ENCODE data around the gene DHRS2.

DNA sequence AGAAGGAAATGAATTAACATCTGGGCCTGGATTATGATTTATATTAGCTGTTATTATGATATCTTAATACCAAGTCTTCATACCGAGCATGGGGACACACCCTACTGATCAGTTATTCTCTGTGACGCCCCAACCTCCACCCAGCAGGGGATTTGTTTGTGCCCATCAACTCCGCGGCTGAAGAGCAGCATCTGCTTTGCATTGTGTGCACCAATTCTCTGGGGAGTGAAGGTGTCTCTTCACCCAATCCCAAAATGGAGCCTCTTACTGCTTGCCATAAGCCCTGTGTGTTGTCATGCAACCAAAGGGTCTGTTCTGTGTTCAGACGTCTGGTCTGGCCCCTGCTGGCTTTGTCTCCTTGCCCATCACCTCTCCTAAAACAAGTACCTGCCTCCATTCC is 25.4 kb downstream of the DHRS2 start:
- no peak for TF ChIP-seq HDGF (IDR thresholded peaks at IDR 0.05; ENCODE audit: borderline replicate concordance)
- TF ChIP-seq ELF4 (IDR thresholded peaks at IDR 0.05) = no peak
- no peak for TF ChIP-seq SUZ12 (IDR thresholded peaks at IDR 0.05)
- TF ChIP-seq FOXM1 (IDR thresholded peaks at IDR 0.05; ENCODE audit: borderline replicate concordance) = no peak
- no peak for TF ChIP-seq BHLHE40 (IDR thresholded peaks at IDR 0.05; ENCODE audit: borderline replicate concordance)
- TF ChIP-seq FOXA1 (IDR thresholded peaks at IDR 0.05) = no peak
- TF ChIP-seq LEF1 (IDR thresholded peaks at IDR 0.05; ENCODE audit: borderline replicate concordance) = no peak
- no peak for TF ChIP-seq NFRKB (IDR thresholded peaks at IDR 0.05)
- no peak for TF ChIP-seq TARDBP (IDR thresholded peaks at IDR 0.05)
- no peak for TF ChIP-seq SP1 (IDR thresholded peaks at IDR 0.05)
- TF ChIP-seq FOXK2 (IDR thresholded peaks at IDR 0.05) = no peak
- TF ChIP-seq ARNT (IDR thresholded peaks at IDR 0.05) = no peak
